ENCODE measurements around the gene GAA. TPM values are rescaled to one million over a fixed set of nuclear protein-coding genes. Genes with fewer than 3 reads are reported as not detected.

GAA gene
- total and polyA plus RNA-seq, 2 of the 13 experiments (the other 11 are each of a cell fraction or from before 2014, with no cell fraction given): 21.6 to 36.4 TPM

DNA sequence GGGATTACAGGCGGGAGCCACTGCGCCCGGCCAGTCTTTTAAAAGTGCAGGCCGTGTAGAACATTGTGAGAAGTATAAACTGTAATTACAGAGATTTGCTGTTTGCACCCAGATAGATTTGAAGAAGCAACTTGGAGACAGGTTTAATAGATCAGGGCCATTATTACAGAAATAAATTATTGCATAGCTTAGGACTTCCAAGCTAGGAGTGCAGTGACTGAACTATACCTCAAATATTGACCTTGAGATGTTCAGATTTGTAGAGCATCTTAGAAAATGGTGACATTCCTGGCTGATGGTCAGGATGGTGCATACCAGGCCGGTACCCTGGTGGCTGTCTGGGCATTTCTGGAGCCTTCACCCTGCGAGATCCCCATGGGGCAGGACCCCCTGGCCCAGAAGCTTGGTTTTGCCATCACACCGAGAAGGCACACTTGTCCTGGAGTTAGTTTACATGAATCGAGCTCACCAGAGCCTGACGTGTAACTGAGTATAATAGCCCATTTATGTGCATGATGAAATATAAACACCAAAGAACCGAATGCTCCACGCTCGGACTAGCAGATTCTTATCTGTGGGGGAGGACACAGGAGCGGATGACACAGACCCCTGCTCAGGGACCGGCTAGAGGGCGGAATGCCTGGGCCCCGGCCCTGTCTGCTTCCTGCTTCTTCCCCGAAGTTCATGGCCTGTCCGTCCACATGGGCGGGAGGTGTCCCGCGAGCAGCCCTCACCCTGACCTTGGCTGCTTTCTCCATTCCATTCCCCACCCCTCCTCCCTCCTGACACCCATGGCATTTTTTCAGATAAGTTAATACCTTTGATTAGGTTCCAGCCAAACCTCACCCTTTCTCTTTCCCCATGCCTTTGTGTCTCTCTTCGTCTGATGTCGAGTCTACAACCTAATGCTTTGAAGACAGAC, 32.8 kb upstream of the GAA start (continued):
- TF ChIP-seq PHF21A (CRISPR knock-in tag; IDR thresholded peaks at IDR 0.05) (peak; percentile 66), KMT2B (CRISPR knock-in tag; IDR thresholded peaks at IDR 0.05) (no peak), ZNF790 (CRISPR knock-in tag; IDR thresholded peaks at IDR 0.05; ENCODE audit: borderline replicate concordance) (no peak), KDM4B (CRISPR knock-in tag; IDR thresholded peaks at IDR 0.05) (no peak), ZNF549 (CRISPR knock-in tag; IDR thresholded peaks at IDR 0.05) (no peak), ZNF3 (CRISPR knock-in tag; IDR thresholded peaks at IDR 0.05) (no peak), TMF1 (CRISPR knock-in tag; IDR thresholded peaks at IDR 0.05; ENCODE audit: low read depth) (no peak), HNRNPUL1 (IDR thresholded peaks at IDR 0.05; ENCODE audit: low read depth, low read length) (no peak), GPN1 (CRISPR knock-in tag; IDR thresholded peaks at IDR 0.05; ENCODE audit: borderline replicate concordance) (no peak), HNRNPK (IDR thresholded peaks at IDR 0.05; ENCODE audit: low read depth, low read length, poor library complexity, severe bottlenecking) (no peak), PTBP1 (IDR thresholded peaks at IDR 0.05; ENCODE audit: low read depth, low read length, poor library complexity, severe bottlenecking) (no peak), RARA (CRISPR knock-in tag; IDR thresholded peaks at IDR 0.05) (peak; percentile 97), ZNF501 (CRISPR knock-in tag; IDR thresholded peaks at IDR 0.05) (no peak), ETV5 (CRISPR knock-in tag; IDR thresholded peaks at IDR 0.05; ENCODE audit: borderline replicate concordance) (peak; percentile 88), RAD51 (IDR thresholded peaks at IDR 0.05; ENCODE audit: borderline replicate concordance) (no peak), MZF1 (CRISPR knock-in tag; IDR thresholded peaks at IDR 0.05; ENCODE audit: borderline replicate concordance) (no peak), DMAP1 (CRISPR knock-in tag; IDR thresholded peaks at IDR 0.05) (peak; percentile 44; the same call in 1 of the 2 replicates), KLF12 (CRISPR knock-in tag; IDR thresholded peaks at IDR 0.05; ENCODE audit: borderline replicate concordance) (no peak), ZNF235 (CRISPR knock-in tag; IDR thresholded peaks at IDR 0.05; ENCODE audit: borderline replicate concordance) (0 out of 2 replicates have a peak, but pooled peaks have one; percentile 65), ZNF335 (CRISPR knock-in tag; IDR thresholded peaks at IDR 0.05) (no peak), RFXANK (CRISPR knock-in tag; IDR thresholded peaks at IDR 0.05) (no peak), HES4 (CRISPR knock-in tag; IDR thresholded peaks at IDR 0.05; ENCODE audit: borderline replicate concordance) (no peak), ZNF615 (CRISPR knock-in tag; IDR thresholded peaks at IDR 0.05; ENCODE audit: borderline replicate concordance) (0 out of 2 replicates have a peak, but pooled peaks have one; percentile 45), ZNF773 (CRISPR knock-in tag; IDR thresholded peaks at IDR 0.05; ENCODE audit: borderline replicate concordance) (0 out of 2 replicates have a peak, but pooled peaks have one; percentile 2), ZNF33A (CRISPR knock-in tag; IDR thresholded peaks at IDR 0.05; ENCODE audit: borderline replicate concordance) (no peak)
- TF ChIP-seq, protein P1, sequence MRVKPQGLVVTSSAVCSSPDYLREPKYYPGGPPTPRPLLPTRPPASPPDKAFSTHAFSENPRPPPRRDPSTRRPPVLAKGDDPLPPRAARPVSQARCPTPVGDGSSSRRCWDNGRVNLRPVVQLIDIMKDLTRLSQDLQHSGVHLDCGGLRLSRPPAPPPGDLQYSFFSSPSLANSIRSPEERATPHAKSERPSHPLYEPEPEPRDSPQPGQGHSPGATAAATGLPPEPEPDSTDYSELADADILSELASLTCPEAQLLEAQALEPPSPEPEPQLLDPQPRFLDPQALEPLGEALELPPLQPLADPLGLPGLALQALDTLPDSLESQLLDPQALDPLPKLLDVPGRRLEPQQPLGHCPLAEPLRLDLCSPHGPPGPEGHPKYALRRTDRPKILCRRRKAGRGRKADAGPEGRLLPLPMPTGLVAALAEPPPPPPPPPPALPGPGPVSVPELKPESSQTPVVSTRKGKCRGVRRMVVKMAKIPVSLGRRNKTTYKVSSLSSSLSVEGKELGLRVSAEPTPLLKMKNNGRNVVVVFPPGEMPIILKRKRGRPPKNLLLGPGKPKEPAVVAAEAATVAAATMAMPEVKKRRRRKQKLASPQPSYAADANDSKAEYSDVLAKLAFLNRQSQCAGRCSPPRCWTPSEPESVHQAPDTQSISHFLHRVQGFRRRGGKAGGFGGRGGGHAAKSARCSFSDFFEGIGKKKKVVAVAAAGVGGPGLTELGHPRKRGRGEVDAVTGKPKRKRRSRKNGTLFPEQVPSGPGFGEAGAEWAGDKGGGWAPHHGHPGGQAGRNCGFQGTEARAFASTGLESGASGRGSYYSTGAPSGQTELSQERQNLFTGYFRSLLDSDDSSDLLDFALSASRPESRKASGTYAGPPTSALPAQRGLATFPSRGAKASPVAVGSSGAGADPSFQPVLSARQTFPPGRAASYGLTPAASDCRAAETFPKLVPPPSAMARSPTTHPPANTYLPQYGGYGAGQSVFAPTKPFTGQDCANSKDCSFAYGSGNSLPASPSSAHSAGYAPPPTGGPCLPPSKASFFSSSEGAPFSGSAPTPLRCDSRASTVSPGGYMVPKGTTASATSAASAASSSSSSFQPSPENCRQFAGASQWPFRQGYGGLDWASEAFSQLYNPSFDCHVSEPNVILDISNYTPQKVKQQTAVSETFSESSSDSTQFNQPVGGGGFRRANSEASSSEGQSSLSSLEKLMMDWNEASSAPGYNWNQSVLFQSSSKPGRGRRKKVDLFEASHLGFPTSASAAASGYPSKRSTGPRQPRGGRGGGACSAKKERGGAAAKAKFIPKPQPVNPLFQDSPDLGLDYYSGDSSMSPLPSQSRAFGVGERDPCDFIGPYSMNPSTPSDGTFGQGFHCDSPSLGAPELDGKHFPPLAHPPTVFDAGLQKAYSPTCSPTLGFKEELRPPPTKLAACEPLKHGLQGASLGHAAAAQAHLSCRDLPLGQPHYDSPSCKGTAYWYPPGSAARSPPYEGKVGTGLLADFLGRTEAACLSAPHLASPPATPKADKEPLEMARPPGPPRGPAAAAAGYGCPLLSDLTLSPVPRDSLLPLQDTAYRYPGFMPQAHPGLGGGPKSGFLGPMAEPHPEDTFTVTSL (CRISPR knock-in tag; IDR thresholded peaks at IDR 0.05; ENCODE audit: borderline replicate concordance): no peak; the same call in 1 of the 2 replicates

All from HepG2 (cell line).